H7 (cell line): ENCODE data around the gene RGL1. TPM values are rescaled to one million over a fixed set of nuclear protein-coding genes. Genes with fewer than 3 reads are reported as not detected.
A peak's percentile ranks its signal among the peaks of the same experiment; 100 is the strongest.

Experiments used
- DNase-seq: peaks from one replicate; pipeline ENCODE4 v3.0.0; 2012
- H3K27me3 ChIP-seq: 2 replicates; pipeline ENCODE4 v1.6.0; 2011; ENCODE audit warnings: mild to moderate bottlenecking, low read length; ENCODE audit not compliant: control insufficient read depth, insufficient read depth
- H3K36me3 ChIP-seq: replicated peaks from 2 replicates; pipeline ENCODE4 v1.5.1; 2011; ENCODE audit warnings: low read length; ENCODE audit not compliant: control insufficient read depth, insufficient read depth
- H3K4me3 ChIP-seq: 2 replicates; pipeline ENCODE4 v1.5.1; 2011; ENCODE audit warnings: low read depth, mild to moderate bottlenecking, control low read depth, low read length, moderate library complexity; ENCODE audit not compliant: insufficient read depth
- total RNA-seq: library from RNA; depleted of rRNA; stranded (reverse); fragments of >200 nt; shearing (Covaris generic); gene quantifications from 2 replicates; pipeline ENCODE4 v1.2.3, GENCODE V29; 2014

Gene RGL1
- total RNA-seq, 1 experiment from 2014 or later: 3.2 TPM

GRCh38 chr1:183806675-183807074, 1.8 kb downstream of the RGL1 start:
- Histone ChIP-seq H3K4me3 (no peak overlapping the region), H3K36me3 (no peaks in the 10 kb centered on the region), H3K27me3 (peaks cover 9% of the 10 kb centered on the region)
- no peak for DNase-seq

- peaks cover 9% of the 10 kb centered on the region for H3K27me3 ChIP-seq
- DNase-seq: no peak
- H3K36me3 ChIP-seq: no peaks in the 10 kb centered on the region
- H3K4me3 ChIP-seq: no peak overlapping the region
Observed at GRCh38 chr1:183807549-183808168, 2.7 kb downstream of the RGL1 start.

GRCh38 chr1:183808296-183809027, 3.5 kb downstream of the RGL1 start:
- DNase-seq: no peak
- Histone ChIP-seq H3K27me3 (peaks cover 9% of the 10 kb centered on the region), H3K4me3 (no peak overlapping the region), H3K36me3 (no peaks in the 10 kb centered on the region)

- no peaks in the 10 kb centered on the region for H3K36me3 ChIP-seq
- DNase-seq: no peak
- peaks cover 8% of the 10 kb centered on the region for H3K27me3 ChIP-seq
- no peak overlapping the region for H3K4me3 ChIP-seq
Observed at GRCh38 chr1:183810121-183810520, 5.2 kb downstream of the RGL1 start.

- no peaks in the 10 kb centered on the region for H3K36me3 ChIP-seq
Observed at GRCh38 chr1:183810756-183811544, 6.0 kb downstream of the RGL1 start.

GRCh38 chr1:183812128-183812527, 7.2 kb downstream of the RGL1 start:
- Histone ChIP-seq H3K36me3 (no peaks in the 10 kb centered on the region), H3K27me3 (no peaks in the 10 kb centered on the region), H3K4me3 (no peak overlapping the region)
- no peak for DNase-seq

More at GRCh38 chr1:183810756-183811544, 6.0 kb downstream of the RGL1 start:
- Histone ChIP-seq H3K4me3 (no peak overlapping the region), H3K27me3 (peaks cover under 1% of the 10 kb centered on the region; the same call in 1 of the 2 replicates)
- DNase-seq: no peak

- Histone ChIP-seq H3K4me3 (no peak overlapping the region), H3K27me3 (no peaks in the 10 kb centered on the region), H3K36me3 (no peaks in the 10 kb centered on the region)
- DNase-seq: peak; percentile 19
Observed at GRCh38 chr1:183812686-183813569, 8.0 kb downstream of the RGL1 start.

- no peak for DNase-seq
- Histone ChIP-seq H3K27me3 (no peaks in the 10 kb centered on the region), H3K4me3 (no peak overlapping the region), H3K36me3 (no peaks in the 10 kb centered on the region)
Observed at GRCh38 chr1:183814121-183814681, 9.3 kb downstream of the RGL1 start.

GRCh38 chr1:183816110-183816509, 11.2 kb downstream of the RGL1 start:
- DNase-seq: no peak
- no peaks in the 10 kb centered on the region for H3K36me3 ChIP-seq
- H3K4me3 ChIP-seq: no peak overlapping the region
- no peaks in the 10 kb centered on the region for H3K27me3 ChIP-seq

- H3K27me3 ChIP-seq: no peaks in the 10 kb centered on the region
- H3K36me3 ChIP-seq: no peaks in the 10 kb centered on the region
- DNase-seq: no peak
- H3K4me3 ChIP-seq: no peak overlapping the region
Observed at GRCh38 chr1:183817576-183818288, 12.8 kb downstream of the RGL1 start.

GRCh38 chr1:183819059-183819458, 14.1 kb downstream of the RGL1 start:
- DNase-seq: no peak
- no peaks in the 10 kb centered on the region for H3K36me3 ChIP-seq
- H3K4me3 ChIP-seq: no peak overlapping the region
- H3K27me3 ChIP-seq: no peaks in the 10 kb centered on the region

GRCh38 chr1:183821309-183821888, 16.5 kb downstream of the RGL1 start:
- Histone ChIP-seq H3K27me3 (no peaks in the 10 kb centered on the region), H3K4me3 (no peak overlapping the region)

GRCh38 chr1:183821889-183822611, 17.1 kb downstream of the RGL1 start:
- DNase-seq: no peak
- Histone ChIP-seq H3K4me3 (no peak overlapping the region), H3K27me3 (no peaks in the 10 kb centered on the region), H3K36me3 (no peaks in the 10 kb centered on the region)

More at GRCh38 chr1:183821309-183821888, 16.5 kb downstream of the RGL1 start:
- no peaks in the 10 kb centered on the region for H3K36me3 ChIP-seq
- DNase-seq: no peak
